Activated T-cell treated with anti-CD3 and anti-CD28 coated beads, Interleukin-2, amount 50 U/mL, for 24 hours (primary cell): ENCODE results near the gene RSPH3.
A peak's percentile ranks its signal among the peaks of the same experiment; 100 is the strongest.
"Not testable (repeated sequence)": the region's sequence is repeated elsewhere in the genome, so short reads cannot be mapped to it uniquely, and the experiment has no call there.

Experiments used
- DNase-seq: peaks from one replicate; pipeline ENCODE4 v3.0.0-alpha.2; 2020
- H3K27ac Mint-ChIP-seq: 2 replicates; pipeline ENCODE4 v1.8.0; 2020; ENCODE audit warnings: mild to moderate bottlenecking, mixed read lengths
- H3K27me3 Mint-ChIP-seq: 2 replicates; pipeline ENCODE4 v1.8.0; 2020; ENCODE audit warnings: mixed read lengths
- H3K36me3 Mint-ChIP-seq: 2 replicates; pipeline ENCODE4 v1.8.0; 2020; ENCODE audit warnings: low read depth, mixed read lengths
- H3K4me1 Mint-ChIP-seq: 2 replicates; pipeline ENCODE4 v1.8.0; 2020; ENCODE audit warnings: low read depth, mixed read lengths
- H3K4me3 Mint-ChIP-seq: 2 replicates; pipeline ENCODE4 v1.8.0; 2020; ENCODE audit warnings: mild to moderate bottlenecking, moderate library complexity, mixed read lengths
- H3K9me3 Mint-ChIP-seq: 2 replicates; pipeline ENCODE4 v1.8.0; 2020; ENCODE audit warnings: mixed read lengths

Gene RSPH3

GRCh38 chr6:159037756-159038290 is 37.8 kb upstream of the RSPH3 start:
- H3K4me3 Mint-ChIP-seq: peak overlapping the region; percentile 50
- DNase-seq: no peak
- H3K36me3 Mint-ChIP-seq: peaks cover 86% of the 10 kb centered on the region
- peaks cover 82% of the 10 kb centered on the region for H3K4me1 Mint-ChIP-seq
- H3K9me3 Mint-ChIP-seq: no peaks in the 10 kb centered on the region
- H3K27ac Mint-ChIP-seq: peak overlapping the region; percentile 83
- H3K27me3 Mint-ChIP-seq: no peaks in the 10 kb centered on the region

GRCh38 chr6:159036673-159037072 is 36.7 kb upstream of the RSPH3 start:
- peaks cover 74% of the 10 kb centered on the region for H3K4me1 Mint-ChIP-seq
- H3K27me3 Mint-ChIP-seq: no peaks in the 10 kb centered on the region
- peak overlapping the region; percentile 29 for H3K4me3 Mint-ChIP-seq
- peaks cover 75% of the 10 kb centered on the region for H3K36me3 Mint-ChIP-seq
- no peaks in the 10 kb centered on the region for H3K9me3 Mint-ChIP-seq
- DNase-seq: peak; percentile 58
- peak overlapping the region; percentile 85 for H3K27ac Mint-ChIP-seq

GRCh38 chr6:159035891-159036290 is 35.9 kb upstream of the RSPH3 start:
- peak overlapping the region; percentile 17 for H3K4me3 Mint-ChIP-seq
- no peaks in the 10 kb centered on the region for H3K9me3 Mint-ChIP-seq
- H3K4me1 Mint-ChIP-seq: peaks cover 66% of the 10 kb centered on the region
- no peaks in the 10 kb centered on the region for H3K27me3 Mint-ChIP-seq
- peak overlapping the region; percentile 85 for H3K27ac Mint-ChIP-seq
- H3K36me3 Mint-ChIP-seq: peaks cover 67% of the 10 kb centered on the region
- no peak for DNase-seq

GRCh38 chr6:159033160-159034049 is 33.4 kb upstream of the RSPH3 start:
- Mint-ChIP-seq H3K27me3 (no peaks in the 10 kb centered on the region), H3K9me3 (no peaks in the 10 kb centered on the region), H3K4me1 (peaks cover 42% of the 10 kb centered on the region), H3K4me3 (no peak overlapping the region), H3K36me3 (peaks cover 42% of the 10 kb centered on the region), H3K27ac (peak overlapping the region; percentile 6)
- DNase-seq: no peak

GRCh38 chr6:159031846-159032245 is 31.8 kb upstream of the RSPH3 start:
- Mint-ChIP-seq H3K9me3 (no peaks in the 10 kb centered on the region), H3K4me3 (no peak overlapping the region), H3K4me1 (peaks cover 29% of the 10 kb centered on the region), H3K27ac (no peak overlapping the region), H3K36me3 (peaks cover 28% of the 10 kb centered on the region), H3K27me3 (no peaks in the 10 kb centered on the region)
- no peak for DNase-seq

- H3K4me3 Mint-ChIP-seq: no peak overlapping the region
- H3K4me1 Mint-ChIP-seq: peaks cover 12% of the 10 kb centered on the region
- H3K27me3 Mint-ChIP-seq: no peaks in the 10 kb centered on the region
- peaks cover 9% of the 10 kb centered on the region for H3K9me3 Mint-ChIP-seq
- H3K36me3 Mint-ChIP-seq: peaks cover 20% of the 10 kb centered on the region
- DNase-seq: no peak
- no peak overlapping the region for H3K27ac Mint-ChIP-seq
Observed at GRCh38 chr6:159030168-159030567, 30.2 kb upstream of the RSPH3 start.

GRCh38 chr6:159025224-159025623 is 25.2 kb upstream of the RSPH3 start:
- Mint-ChIP-seq H3K4me1 (peaks cover 26% of the 10 kb centered on the region), H3K36me3 (peaks cover 30% of the 10 kb centered on the region), H3K9me3 (peaks cover 27% of the 10 kb centered on the region)
- not testable (repeated sequence) for H3K27ac Mint-ChIP-seq, DNase-seq, H3K4me3 Mint-ChIP-seq, H3K27me3 Mint-ChIP-seq

GRCh38 chr6:159023893-159024292 is 23.9 kb upstream of the RSPH3 start:
- Mint-ChIP-seq H3K9me3 (peaks cover 27% of the 10 kb centered on the region), H3K27ac (peak overlapping the region; percentile 80), H3K4me1 (peaks cover 40% of the 10 kb centered on the region), H3K36me3 (peaks cover 33% of the 10 kb centered on the region), H3K4me3 (no peak overlapping the region), H3K27me3 (no peaks in the 10 kb centered on the region)
- no peak for DNase-seq

- no peaks in the 10 kb centered on the region for H3K27me3 Mint-ChIP-seq
- no peak for DNase-seq
- H3K9me3 Mint-ChIP-seq: peaks cover 16% of the 10 kb centered on the region
- H3K4me3 Mint-ChIP-seq: no peak overlapping the region
- peaks cover 23% of the 10 kb centered on the region for H3K36me3 Mint-ChIP-seq
- peaks cover 69% of the 10 kb centered on the region for H3K4me1 Mint-ChIP-seq
- no peak overlapping the region for H3K27ac Mint-ChIP-seq
Observed at GRCh38 chr6:159020011-159020410, 20.0 kb upstream of the RSPH3 start.

- no peaks in the 10 kb centered on the region for H3K27me3 Mint-ChIP-seq
- peaks cover 71% of the 10 kb centered on the region for H3K4me1 Mint-ChIP-seq
- peaks cover 6% of the 10 kb centered on the region for H3K9me3 Mint-ChIP-seq
- peaks cover 10% of the 10 kb centered on the region for H3K36me3 Mint-ChIP-seq
- H3K27ac Mint-ChIP-seq: peak overlapping the region; percentile 92
- no peak for DNase-seq
- H3K4me3 Mint-ChIP-seq: peak overlapping the region; percentile 57
Observed at GRCh38 chr6:159017757-159018559, 18.0 kb upstream of the RSPH3 start.

GRCh38 chr6:159014406-159014805 is 14.4 kb upstream of the RSPH3 start:
- peaks cover 78% of the 10 kb centered on the region for H3K4me1 Mint-ChIP-seq
- no peak overlapping the region for H3K27ac Mint-ChIP-seq
- no peak for DNase-seq
- H3K27me3 Mint-ChIP-seq: no peaks in the 10 kb centered on the region
- H3K4me3 Mint-ChIP-seq: no peak overlapping the region
- no peaks in the 10 kb centered on the region for H3K9me3 Mint-ChIP-seq
- H3K36me3 Mint-ChIP-seq: peaks cover 3% of the 10 kb centered on the region

- H3K4me1 Mint-ChIP-seq: peaks cover 75% of the 10 kb centered on the region
- no peaks in the 10 kb centered on the region for H3K36me3 Mint-ChIP-seq
- no peak overlapping the region for H3K4me3 Mint-ChIP-seq
- H3K9me3 Mint-ChIP-seq: no peaks in the 10 kb centered on the region
- H3K27me3 Mint-ChIP-seq: no peaks in the 10 kb centered on the region
- DNase-seq: no peak
- peak overlapping the region; percentile 2 for H3K27ac Mint-ChIP-seq
Observed at GRCh38 chr6:159013229-159013628, 13.2 kb upstream of the RSPH3 start.

- H3K9me3 Mint-ChIP-seq: no peaks in the 10 kb centered on the region
- no peak overlapping the region for H3K4me3 Mint-ChIP-seq
- no peaks in the 10 kb centered on the region for H3K27me3 Mint-ChIP-seq
- DNase-seq: no peak
- H3K4me1 Mint-ChIP-seq: peaks cover 70% of the 10 kb centered on the region
- H3K27ac Mint-ChIP-seq: no peak overlapping the region
- H3K36me3 Mint-ChIP-seq: no peaks in the 10 kb centered on the region
Observed at GRCh38 chr6:159012201-159012600, 12.2 kb upstream of the RSPH3 start.

GRCh38 chr6:159010037-159010612 is 10.1 kb upstream of the RSPH3 start:
- not testable (repeated sequence) for H3K4me3 Mint-ChIP-seq, H3K27ac Mint-ChIP-seq, H3K36me3 Mint-ChIP-seq, H3K9me3 Mint-ChIP-seq, DNase-seq, H3K27me3 Mint-ChIP-seq
- H3K4me1 Mint-ChIP-seq: peaks cover 56% of the 10 kb centered on the region
